Nephron progenitor cell (in vitro differentiated cells): ENCODE data around the gene CDK7.
A peak's percentile ranks its signal among the peaks of the same experiment; 100 is the strongest.

ENCODE experiments used
- DNase-seq: peaks from one replicate; pipeline ENCODE4 v3.0.0; 2021
- H3K27ac Mint-ChIP-seq: 2 replicates; pipeline ENCODE4 v1.8.0; 2021; ENCODE audit warnings: mild to moderate bottlenecking, moderate library complexity, mixed read lengths
- H3K27me3 Mint-ChIP-seq: 2 replicates; pipeline ENCODE4 v1.8.0; 2021; ENCODE audit warnings: mild to moderate bottlenecking, low read depth, mixed read lengths; ENCODE audit not compliant: poor library complexity
- H3K36me3 Mint-ChIP-seq: 2 replicates; pipeline ENCODE4 v1.8.0; 2021; ENCODE audit warnings: low read depth, mixed read lengths
- H3K4me1 Mint-ChIP-seq: 2 replicates; pipeline ENCODE4 v1.8.0; 2021; ENCODE audit warnings: mixed read lengths
- H3K4me3 Mint-ChIP-seq: 2 replicates; pipeline ENCODE4 v1.8.0; 2021; ENCODE audit warnings: mild to moderate bottlenecking, moderate library complexity, mixed read lengths
- H3K9me3 Mint-ChIP-seq: 2 replicates; pipeline ENCODE4 v1.8.0; 2021; ENCODE audit warnings: mild to moderate bottlenecking, moderate library complexity, mixed read lengths
- CTCF ChIP-seq: fragments of 200-600 bp; sonication (generic); IDR thresholded peaks from 2 replicates; pipeline ENCODE4 v1.5.0; 2021; ENCODE audit warnings: antibody characterized with exemption

CDK7 gene

GRCh38 chr5:69305512-69305911 lies 70.8 kb downstream of the CDK7 start:
- Mint-ChIP-seq H3K27me3 (peaks cover 8% of the 10 kb centered on the region), H3K27ac (no peak overlapping the region), H3K36me3 (peaks cover 33% of the 10 kb centered on the region), H3K4me3 (no peak overlapping the region), H3K4me1 (no peaks in the 10 kb centered on the region), H3K9me3 (peaks cover 26% of the 10 kb centered on the region)
- no peak for TF ChIP-seq CTCF
- no peak for DNase-seq

GRCh38 chr5:69308046-69308553 lies 73.4 kb downstream of the CDK7 start:
- H3K4me1 Mint-ChIP-seq = no peaks in the 10 kb centered on the region
- H3K27me3 Mint-ChIP-seq = peaks cover 8% of the 10 kb centered on the region
- DNase-seq = no peak
- no peak overlapping the region for H3K27ac Mint-ChIP-seq
- no peak for TF ChIP-seq CTCF
- H3K9me3 Mint-ChIP-seq = peaks cover 27% of the 10 kb centered on the region
- H3K36me3 Mint-ChIP-seq = peaks cover 40% of the 10 kb centered on the region
- H3K4me3 Mint-ChIP-seq = no peak overlapping the region

GRCh38 chr5:69309380-69309779 lies 74.7 kb downstream of the CDK7 start:
- Mint-ChIP-seq H3K4me1 (no peaks in the 10 kb centered on the region), H3K27me3 (peaks cover 12% of the 10 kb centered on the region), H3K9me3 (peaks cover 27% of the 10 kb centered on the region), H3K36me3 (peaks cover 44% of the 10 kb centered on the region), H3K27ac (no peak overlapping the region), H3K4me3 (no peak overlapping the region)
- no peak for TF ChIP-seq CTCF
- no peak for DNase-seq

- no peaks in the 10 kb centered on the region for H3K4me1 Mint-ChIP-seq
- DNase-seq = no peak
- peaks cover 30% of the 10 kb centered on the region for H3K9me3 Mint-ChIP-seq
- no peak overlapping the region for H3K4me3 Mint-ChIP-seq
- peaks cover 18% of the 10 kb centered on the region for H3K27me3 Mint-ChIP-seq
- TF ChIP-seq CTCF = no peak
- peaks cover 43% of the 10 kb centered on the region for H3K36me3 Mint-ChIP-seq
- H3K27ac Mint-ChIP-seq = peak overlapping the region; percentile 44
Observed at GRCh38 chr5:69312459-69313160, 77.9 kb downstream of the CDK7 start.

- Mint-ChIP-seq H3K27ac (no peak overlapping the region), H3K4me3 (no peak overlapping the region), H3K36me3 (peaks cover 35% of the 10 kb centered on the region), H3K27me3 (peaks cover 16% of the 10 kb centered on the region), H3K9me3 (peaks cover 29% of the 10 kb centered on the region), H3K4me1 (no peaks in the 10 kb centered on the region)
- no peak for DNase-seq
- no peak for TF ChIP-seq CTCF
Observed at GRCh38 chr5:69313428-69313827, 78.7 kb downstream of the CDK7 start.

GRCh38 chr5:69315972-69316371 lies 81.3 kb downstream of the CDK7 start:
- Mint-ChIP-seq H3K9me3 (peaks cover 8% of the 10 kb centered on the region), H3K4me1 (no peaks in the 10 kb centered on the region), H3K27ac (no peak overlapping the region), H3K4me3 (no peak overlapping the region), H3K27me3 (peaks cover 12% of the 10 kb centered on the region), H3K36me3 (peaks cover 12% of the 10 kb centered on the region)
- no peak for TF ChIP-seq CTCF
- no peak for DNase-seq
